Measurements from ENCODE around the gene TMEM178A.

GRCh38 chr2:39718483-39718882 is 52.8 kb downstream of the TMEM178A start:
- no peak for TF ChIP-seq POLR2AphosphoS5 (IDR thresholded peaks at IDR 0.05; ENCODE audit: borderline replicate concordance, low read depth, low read length)
- TF ChIP-seq EZH2 (IDR thresholded peaks at IDR 0.05): no peak
- TF ChIP-seq FOXP2 (optimal IDR thresholded peaks at IDR 0.05; ENCODE audit: control extremely low read depth, extremely low read length, insufficient read depth): no peak

Measured in SK-N-MC (cell line).